Gastrocnemius medialis (tissue), 4 donors: Measurements from ENCODE around the gene CYYR1. TPM values are rescaled to one million over a fixed set of nuclear protein-coding genes. Genes with fewer than 3 reads are reported as not detected.

Experiments used
- ATAC-seq, 2 donors: fragments of 150-250 bp; one replicate each; pipeline ENCODE4 v1.9.1; 2016
- DNase-seq, 2 donors: peaks; one replicate each; pipeline ENCODE4 v3.0.0-alpha.2; 2019
- H3K27ac ChIP-seq, 4 donors: fragments of 200-600 bp; sonication (generic); 1 replicate in 1 of 4; 2 replicates in 3 of 4; pipeline ENCODE4 v1.5.1; 2016 to 2018; ENCODE audit warnings: mild to moderate bottlenecking in 2 of 4, moderate library complexity in 1 of 4
- H3K27me3 ChIP-seq, 3 donors: fragments of 200-600 bp; sonication (generic) in 2 of 3; 1 replicate in 1 of 3; 2 replicates in 2 of 3; pipeline versions ENCODE4 v1.5.1 to v1.6.0; 2016 to 2019; ENCODE audit warnings: mild to moderate bottlenecking in 1 of 3, moderate library complexity in 1 of 3
- H3K36me3 ChIP-seq, 2 donors: fragments of 200-600 bp; sonication (generic) in 1 of 2; one replicate each; pipeline ENCODE4 v1.5.1; 2017 to 2018
- H3K4me1 ChIP-seq, 2 donors: fragments of 200-600 bp; sonication (generic) in 1 of 2; one replicate each; pipeline ENCODE4 v1.5.1; 2016 to 2017; ENCODE audit warnings: mild to moderate bottlenecking in 2 of 2
- H3K4me3 ChIP-seq, 4 donors: fragments of 200-600 bp; sonication (generic) in 3 of 4; 1 replicate in 1 of 4; 2 replicates in 3 of 4; pipeline ENCODE4 v1.5.1; 2016 to 2019; ENCODE audit warnings: mild to moderate bottlenecking in 2 of 4
- H3K9me3 ChIP-seq, 3 donors: fragments of 200-600 bp; sonication (generic) in 2 of 3; 1 replicate in 1 of 3; 2 replicates in 2 of 3; pipeline ENCODE4 v1.5.1; 2016 to 2019
- CTCF ChIP-seq, 5 experiments: fragments of 450-650 bp in 3 of 5; fragments of 200-600 bp in 2 of 5; sonication (generic) in 2 of 5; IDR thresholded peaks in 4 of 5; conservative IDR thresholded peaks in 1 of 5; 1 replicate in 4 of 5; 2 replicates in 1 of 5; pipeline ENCODE4 v1.5.1; 2016 to 2019; ENCODE audit warnings: antibody characterized with exemption in 5 of 5, mild to moderate bottlenecking in 3 of 5, moderate library complexity in 3 of 5
- POLR2A ChIP-seq, 2 donors: fragments of 450-650 bp; IDR thresholded peaks; one replicate each; pipeline ENCODE4 v1.6.1; 2017; ENCODE audit warnings: antibody characterized with exemption in 2 of 2, mild to moderate bottlenecking in 2 of 2, moderate library complexity in 2 of 2
- in situ Hi-C, 4 donors: fragments of 200-750 bp; cut with MboI; loops; one replicate each; pipeline versions ENCODE4 v1.15.0 to v1.8.0; 2017; ENCODE audit warnings: low sequenced_read_pairs in 4 of 4
- intact Hi-C: fragments of 100-400 bp; cut with DNase I; formaldehyde crosslinking; loops from one replicate; pipeline ENCODE4 v1.15.1; 2023; ENCODE audit warnings: low total_unique reads
- total RNA-seq, 4 donors: library from RNA; depleted of rRNA; stranded (reverse); fragments of >200 nt; gene quantifications; one replicate each; pipeline versions ENCODE4 v1.1.0 to v1.2.3, GENCODE V29; 2016

The CYYR1 gene
- total RNA-seq, 4 donors from 2014 or later = 11.7 to 15.5 (median 13.8) TPM

GRCh38 chr21:26422138-26422537 lies 150.9 kb downstream of the CYYR1 start:
- Histone ChIP-seq H3K36me3 (no peaks in the 10 kb centered on the region), H3K27ac (no peak overlapping the region), H3K4me1 (no peaks in the 10 kb centered on the region), H3K4me3 (no peak overlapping the region), H3K9me3 (no peaks in the 10 kb centered on the region), H3K27me3 (no peaks in the 10 kb centered on the region)
- TF ChIP-seq CTCF (IDR thresholded peaks at IDR 0.05 in 4 of 5, conservative IDR thresholded peaks at IDR 0.05 in 1 of 5) = no peak
- TF ChIP-seq POLR2A (IDR thresholded peaks at IDR 0.05) = no peak
- in situ Hi-C loops (no loop called here), intact Hi-C loops (no loop called here)
- ATAC-seq = no peak
- no peak for DNase-seq

DNA sequence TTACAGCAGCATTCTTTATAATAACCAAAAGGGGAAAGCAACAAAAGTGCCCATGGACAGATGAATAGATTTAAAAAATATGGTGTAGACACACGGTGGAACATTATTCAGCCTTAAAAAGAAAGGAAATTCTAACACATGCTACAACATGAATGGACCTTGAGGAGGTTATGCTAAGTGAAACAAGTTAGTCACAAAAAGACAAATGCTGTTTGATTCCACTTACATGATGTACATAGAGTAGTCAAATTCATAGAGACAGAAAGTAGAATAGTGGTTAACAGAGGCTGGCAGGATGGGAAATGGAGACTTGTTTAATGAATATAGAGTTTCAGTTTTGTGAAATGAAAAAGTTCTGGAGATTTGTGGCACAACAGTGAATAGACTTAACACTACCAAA lies 151.4 kb downstream of the CYYR1 start:
- ATAC-seq (no peak), DNase-seq (no peak)
- no peak for TF ChIP-seq POLR2A (IDR thresholded peaks at IDR 0.05)
- no peak for TF ChIP-seq CTCF (IDR thresholded peaks at IDR 0.05 in 4 of 5, conservative IDR thresholded peaks at IDR 0.05 in 1 of 5)
- in situ Hi-C loops (no loop called here), intact Hi-C loops (no loop called here)
- Histone ChIP-seq H3K27ac (no peak overlapping the region), H3K4me3 (no peak overlapping the region), H3K4me1 (no peaks in the 10 kb centered on the region), H3K9me3 (no peaks in the 10 kb centered on the region), H3K36me3 (no peaks in the 10 kb centered on the region), H3K27me3 (no peaks in the 10 kb centered on the region)
